ENCODE results near the gene CFLAR.

- no peak for TF ChIP-seq POLR2A (IDR thresholded peaks at IDR 0.05)
- TF ChIP-seq CTCF (IDR thresholded peaks at IDR 0.05): no peak
- no peak for TF ChIP-seq POLR2AphosphoS5 (IDR thresholded peaks at IDR 0.05)
Observed at GRCh38 chr2:201090574-201090973, 25.4 kb upstream of the CFLAR start.

Data from prostate gland (tissue), 2 donors.